Endothelial cell of umbilical vein (primary cell): Measurements from ENCODE around the gene ATP4A. TPM values are rescaled to one million over a fixed set of nuclear protein-coding genes. Genes with fewer than 3 reads are reported as not detected.

Experiments used
- BruUV-seq: library from RNA; stranded (reverse); fragments of 400-500 nt; replicated peaks from 2 replicates; lab custom pipeline; 2021; lab: Mats Ljungman, UMichigan
- CTCF ChIA-PET: fragments of 300-600, 350-600 bp; sonication (Branson Sonifier 250); formaldehyde crosslinking; loops from one replicate; lab custom pipeline; 2021; ENCODE audit warnings: antibody characterized with exemption, inconsistent platforms; lab: Charles Lee
- POLR2A ChIA-PET: fragments of 300-600, 350-600 bp; sonication (Branson Sonifier 250); formaldehyde crosslinking; loops from one replicate; lab custom pipeline; 2021; ENCODE audit warnings: antibody characterized with exemption, inconsistent platforms; lab: Charles Lee
- DNase-seq: peaks from one replicate; pipeline ENCODE4 v3.0.0-alpha.2; 2011; ENCODE audit warnings: low read depth, low spot score
- FAIRE-seq: peaks from 2 replicates; lab custom pipeline; 2011; peaks lifted over from hg19 to GRCh38; lab: Jason Lieb, UNC
- H2AFZ ChIP-seq: 2 replicates; pipeline ENCODE4 v1.6.0; 2012; ENCODE audit warnings: low read depth, low read length, control low read depth, inconsistent platforms
- H3K27ac ChIP-seq: 2 replicates; pipeline ENCODE4 v1.5.1; 2011; ENCODE audit warnings: low read depth, mild to moderate bottlenecking, control low read depth, low read length, moderate library complexity; ENCODE audit not compliant: insufficient read depth
- H3K27me3 ChIP-seq, 2 experiments: 2 replicates each; pipeline versions ENCODE4 v1.6.0 to v1.6.1; 2011; ENCODE audit warnings: low read length in 2 of 2, mixed read lengths in 1 of 2; ENCODE audit not compliant: control insufficient read depth in 2 of 2, insufficient read depth in 2 of 2
- H3K36me3 ChIP-seq, 2 experiments: 2 replicates in 1 of 2; 3 replicates in 1 of 2; pipeline ENCODE4 v1.5.1; 2011; ENCODE audit warnings: low read length in 2 of 2, mild to moderate bottlenecking in 1 of 2, moderate library complexity in 1 of 2; ENCODE audit not compliant: control insufficient read depth in 2 of 2, insufficient read depth in 2 of 2; ENCODE audit errors: extremely low read depth in 1 of 2
- H3K4me1 ChIP-seq: 3 replicates; pipeline ENCODE4 v1.5.1; 2011; ENCODE audit warnings: mild to moderate bottlenecking, low read length; ENCODE audit not compliant: control insufficient read depth, insufficient read depth; ENCODE audit errors: extremely low read depth
- H3K4me2 ChIP-seq: 2 replicates; pipeline ENCODE4 v1.6.1; 2011; ENCODE audit warnings: low read length, control low read depth, mixed read lengths; ENCODE audit not compliant: insufficient read depth
- H3K4me3 ChIP-seq, 3 experiments: fragments of 200-600 bp in 1 of 3; sonication (generic), shearing (Covaris generic) in 1 of 3; replicated peaks in 1 of 3; 2 replicates each; pipeline ENCODE4 v1.5.1; 2011 to 2016; ENCODE audit warnings: control low read depth in 3 of 3, low read length in 3 of 3, mild to moderate bottlenecking in 2 of 3, inconsistent platforms in 1 of 3, low read depth in 1 of 3, moderate library complexity in 1 of 3; ENCODE audit not compliant: insufficient read depth in 1 of 3
- H3K79me2 ChIP-seq: 2 replicates; pipeline ENCODE4 v1.6.0; 2012; ENCODE audit warnings: low read length, inconsistent platforms; ENCODE audit not compliant: control insufficient read depth, insufficient read depth
- H3K9ac ChIP-seq: replicated peaks from 2 replicates; pipeline ENCODE3; 2011; ENCODE audit warnings: low read length, control low read depth; ENCODE audit not compliant: insufficient read depth; ENCODE audit errors: extremely low read depth
- H3K9me1 ChIP-seq: replicated peaks from 3 replicates; pipeline ENCODE4 v1.6.0; 2011; ENCODE audit warnings: mild to moderate bottlenecking, low read length; ENCODE audit not compliant: control insufficient read depth, insufficient read depth; ENCODE audit errors: extremely low read depth
- H3K9me3 ChIP-seq: replicated peaks from 2 replicates; pipeline ENCODE4 v1.5.1; 2012; ENCODE audit warnings: low read length, inconsistent platforms; ENCODE audit not compliant: control insufficient read depth, insufficient read depth
- H4K20me1 ChIP-seq: replicated peaks from 2 replicates; pipeline ENCODE3; 2011; ENCODE audit warnings: mild to moderate bottlenecking, low read length; ENCODE audit not compliant: control insufficient read depth, insufficient read depth; ENCODE audit errors: extremely low read depth
- CTCF ChIP-seq, 2 donors: IDR thresholded peaks; 1 replicate in 1 of 2; 2 replicates in 1 of 2; pipeline ENCODE4 v1.5.1; 2011; ENCODE audit warnings: low read length in 2 of 2, mild to moderate bottlenecking in 2 of 2, moderate library complexity in 2 of 2, control low read depth in 1 of 2, inconsistent platforms in 1 of 2, low read depth in 1 of 2; ENCODE audit not compliant: insufficient read depth in 1 of 2; ENCODE audit errors: extremely low read depth in 1 of 2
- EZH2 ChIP-seq: IDR thresholded peaks from 2 replicates; pipeline ENCODE4 v1.6.1; 2012; ENCODE audit warnings: borderline replicate concordance, low read depth, mild to moderate bottlenecking, moderate library complexity, low read length, inconsistent platforms; ENCODE audit not compliant: severe bottlenecking
- FOS ChIP-seq: IDR thresholded peaks from 2 replicates; pipeline ENCODE4 v1.6.1; 2011; ENCODE audit warnings: mild to moderate bottlenecking, low read length, moderate library complexity, borderline replicate concordance; ENCODE audit not compliant: insufficient read depth
- GATA2 ChIP-seq: IDR thresholded peaks from 2 replicates; pipeline ENCODE4 v1.7.0; 2011; ENCODE audit warnings: low read depth, mild to moderate bottlenecking, moderate library complexity, mixed read lengths, low read length; ENCODE audit not compliant: insufficient read length, insufficient read depth
- JUN ChIP-seq: IDR thresholded peaks from 2 replicates; pipeline ENCODE4 v1.6.1; 2011; ENCODE audit warnings: borderline replicate concordance, low read depth; ENCODE audit not compliant: insufficient read length, insufficient read depth
- MAX ChIP-seq: IDR thresholded peaks from 2 replicates; pipeline ENCODE4 v1.6.1; 2011; ENCODE audit not compliant: insufficient read depth, insufficient read length
- MYC ChIP-seq: IDR thresholded peaks from one replicate; pipeline ENCODE4 v1.6.1; 2011; ENCODE audit warnings: mild to moderate bottlenecking, low read depth, low read length
- POLR2A ChIP-seq: IDR thresholded peaks from 2 replicates; pipeline ENCODE4 v1.6.1; 2012; ENCODE audit warnings: low read depth, mild to moderate bottlenecking, control low read depth, low read length
- POLR2AphosphoS5 ChIP-seq: IDR thresholded peaks from 2 replicates; pipeline ENCODE4 v1.6.1; 2012; ENCODE audit warnings: low read depth, mild to moderate bottlenecking, control low read depth, low read length, moderate library complexity; ENCODE audit not compliant: insufficient read depth
- dilution Hi-C: fragments of 300-500 bp; cut with MboI; formaldehyde crosslinking; loops from one replicate; pipeline ENCODE4 v1.15.0; 2019; ENCODE audit warnings: low sequenced_read_pairs; ENCODE audit not compliant: extremely low pct_ligation_motif_present
- intact Hi-C: fragments of 100-400 bp; cut with micrococcal nuclease; formaldehyde crosslinking; loops from one replicate; pipeline ENCODE4 v1.10.0; 2022
- polyA plus RNA-seq, 4 experiments: library from polyadenylated mRNA; depleted of rRNA in 3 of 4; stranded (reverse) in 3 of 4; unstranded in 1 of 4; fragments of >200 nt; gene quantifications; 2 replicates each; pipeline versions ENCODE4 v1.2.1 to v1.2.3, GENCODE V29; 2011 to 2012; ENCODE audit warnings: missing spikeins in 1 of 4
- total RNA-seq: library from RNA; stranded (reverse); gene quantifications from 2 replicates; pipeline ENCODE4 v1.2.3, GENCODE V29; 2021

The ATP4A gene
- total and polyA plus RNA-seq, 2 donors (not counting 3 experiments of a cell fraction or from before 2014, with no cell fraction given) = not detected

GRCh38 chr19:35557539-35558399 lies 5.7 kb downstream of the ATP4A start:
- ChIA-PET POLR2A (interaction anchor here (0.6 kb wide), 1 partner anchor 534 kb away, joined by 3 read pairs; no protein-coding TSS in a partner anchor), CTCF (interaction anchor here (0.6 to 1.6 kb wide), 5 partner anchors 9 to 262 kb away, joined by 3 to 18 read pairs (median 3); no protein-coding TSS in a partner anchor)
- peak overlapping the region; percentile 43 for H3K4me2 ChIP-seq
- no peaks in the 10 kb centered on the region for H3K36me3 ChIP-seq
- H3K4me3 ChIP-seq = peak overlapping the region; percentile 25 to 36 (median 29)
- FAIRE-seq = peak; percentile 69
- peaks cover 0 to 4% of the 10 kb centered on the region in 2 experiments for H3K27me3 ChIP-seq
- H3K79me2 ChIP-seq = no peaks in the 10 kb centered on the region
- no peak for TF ChIP-seq EZH2
- no peak for TF ChIP-seq POLR2AphosphoS5
- TF ChIP-seq MAX = no peak
- TF ChIP-seq JUN = no peak
- no peak for TF ChIP-seq MYC
- no peak for TF ChIP-seq POLR2A
- no peak for TF ChIP-seq GATA2
- TF ChIP-seq FOS = no peak
- TF ChIP-seq CTCF (IDR thresholded peaks at IDR 0.05; ENCODE audit: extremely low read depth in 1 of 2, insufficient read depth in 1 of 2, low read depth in 1 of 2, low read length in 2 of 2) = no peak
- no peak overlapping the region for H3K27ac ChIP-seq
- peak; percentile 71 for DNase-seq
- dilution Hi-C loops = no loop called here
- no peaks in the 10 kb centered on the region for H3K9me3 ChIP-seq
- peak overlapping the region; percentile 95 for H2AFZ ChIP-seq
- no peak overlapping the region for H3K9ac ChIP-seq
- intact Hi-C loops = loop anchor here (1.0 kb wide), 1 partner anchor 87 kb away; no protein-coding TSS in a partner anchor
- no peaks in the 10 kb centered on the region for H4K20me1 ChIP-seq
- BruUV-seq = no TSS peak
- H3K4me1 ChIP-seq = no peaks in the 10 kb centered on the region
- no peaks in the 10 kb centered on the region for H3K9me1 ChIP-seq
